Thyroid gland (tissue), 4 donors: ENCODE measurements around the gene STXBP5L. TPM values are rescaled to one million over a fixed set of nuclear protein-coding genes. Genes with fewer than 3 reads are reported as not detected.

Experiments
- DNase-seq, 2 donors: peaks; one replicate each; pipeline ENCODE4 v3.0.0-alpha.2; 2019
- H3K27ac ChIP-seq, 3 donors: fragments of 200-600 bp; sonication (generic); 1 replicate in 2 of 3; 2 replicates in 1 of 3; pipeline ENCODE4 v1.5.1; 2016 to 2019; ENCODE audit warnings: mild to moderate bottlenecking in 1 of 3, moderate library complexity in 1 of 3
- H3K27me3 ChIP-seq: fragments of 200-600 bp; sonication (generic); one replicate; pipeline ENCODE4 v1.5.1; 2019
- H3K36me3 ChIP-seq, 2 donors: fragments of 200-600 bp; sonication (generic); one replicate each; pipeline ENCODE4 v1.5.1; 2016 to 2019
- H3K4me1 ChIP-seq, 2 donors: fragments of 200-600 bp; sonication (generic); one replicate each; pipeline ENCODE4 v1.5.1; 2017 to 2019
- H3K4me3 ChIP-seq, 3 donors: fragments of 200-600 bp; sonication (generic); replicated peaks in 1 of 3; 1 replicate in 2 of 3; 2 replicates in 1 of 3; pipeline ENCODE4 v1.5.1; 2016; ENCODE audit warnings: mild to moderate bottlenecking in 1 of 3
- H3K9me3 ChIP-seq: fragments of 200-600 bp; sonication (generic); one replicate; pipeline ENCODE4 v1.5.1; 2017
- CTCF ChIP-seq, 6 experiments: fragments of 200-600 bp in 3 of 6; fragments of 450-650 bp in 3 of 6; sonication (generic) in 3 of 6; IDR thresholded peaks; one replicate each; pipeline ENCODE4 v1.5.1; 2016 to 2019; ENCODE audit warnings: antibody characterized with exemption in 6 of 6, mild to moderate bottlenecking in 2 of 6, inconsistent platforms in 1 of 6, moderate library complexity in 1 of 6
- POLR2A ChIP-seq, 2 donors: fragments of 450-650 bp; IDR thresholded peaks; one replicate each; pipeline ENCODE4 v1.6.1; 2017; ENCODE audit warnings: antibody characterized with exemption in 2 of 2, mild to moderate bottlenecking in 2 of 2, moderate library complexity in 1 of 2
- WGBS, 2 donors: methylation state at CpG; one replicate each; pipeline ENCODE4 v1.1.5; 2017; 5-methylcytosine and 5-hydroxymethylcytosine counted together
- intact Hi-C: fragments of 100-400 bp; cut with DNase I; formaldehyde crosslinking; loops from one replicate; pipeline ENCODE4 v1.15.1; 2023
- total RNA-seq, 4 donors: library from RNA; depleted of rRNA; stranded (reverse); fragments of >200 nt; gene quantifications; one replicate each; pipeline ENCODE4 v1.2.3, GENCODE V29; 2016

Gene STXBP5L
- total RNA-seq, 4 donors from 2014 or later, result 8.9 to 24.9 (median 21.9) TPM

GRCh38 chr3:121111914-121112612 lies 204.1 kb downstream of the STXBP5L start:
- 90 to 97% methylated on average over 15 of the region's 15 CpGs for WGBS, 2 donors
- no peak overlapping the region for H3K27ac ChIP-seq
- intact Hi-C loops, result no loop called here
- H3K4me3 ChIP-seq, result no peak overlapping the region
- TF ChIP-seq POLR2A (IDR thresholded peaks at IDR 0.05) (no peak), CTCF (IDR thresholded peaks at IDR 0.05) (no peak)
- no peaks in the 10 kb centered on the region for H3K9me3 ChIP-seq
- H3K27me3 ChIP-seq, result no peaks in the 10 kb centered on the region
- no peaks in the 10 kb centered on the region for H3K36me3 ChIP-seq
- no peaks in the 10 kb centered on the region for H3K4me1 ChIP-seq
- no peak for DNase-seq

GRCh38 chr3:121126033-121126706 lies 218.2 kb downstream of the STXBP5L start:
- DNase-seq, result no peak
- intact Hi-C loops, result no loop called here
- Histone ChIP-seq H3K27ac (no peak overlapping the region), H3K9me3 (no peaks in the 10 kb centered on the region), H3K36me3 (no peaks in the 10 kb centered on the region), H3K27me3 (no peaks in the 10 kb centered on the region), H3K4me1 (no peaks in the 10 kb centered on the region), H3K4me3 (no peak overlapping the region)
- 10 to 13% methylated on average over 1 of the region's 1 CpG for WGBS, 2 donors
- no peak for TF ChIP-seq CTCF (IDR thresholded peaks at IDR 0.05)
- no peak for TF ChIP-seq POLR2A (IDR thresholded peaks at IDR 0.05)

GRCh38 chr3:121126707-121127035 lies 218.7 kb downstream of the STXBP5L start:
- Histone ChIP-seq H3K9me3 (no peaks in the 10 kb centered on the region), H3K4me1 (no peaks in the 10 kb centered on the region), H3K27me3 (no peaks in the 10 kb centered on the region), H3K4me3 (no peak overlapping the region), H3K27ac (no peak overlapping the region), H3K36me3 (no peaks in the 10 kb centered on the region)
- 85 to 86% methylated on average over 2 of the region's 2 CpGs for WGBS, 2 donors
- DNase-seq, result no peak
- intact Hi-C loops, result no loop called here
- no peak for TF ChIP-seq POLR2A (IDR thresholded peaks at IDR 0.05)
- no peak for TF ChIP-seq CTCF (IDR thresholded peaks at IDR 0.05)

GRCh38 chr3:121152573-121152972 lies 244.6 kb downstream of the STXBP5L start:
- no peak overlapping the region for H3K4me3 ChIP-seq
- H3K4me1 ChIP-seq, result no peaks in the 10 kb centered on the region
- intact Hi-C loops, result no loop called here
- H3K27me3 ChIP-seq, result no peaks in the 10 kb centered on the region
- 50 to 57% methylated on average over 4 of the region's 4 CpGs for WGBS, 2 donors
- DNase-seq, result peak in 1 of 2 donors; percentile 4
- H3K27ac ChIP-seq, result no peak overlapping the region
- H3K36me3 ChIP-seq, result no peaks in the 10 kb centered on the region
- no peaks in the 10 kb centered on the region for H3K9me3 ChIP-seq
- TF ChIP-seq CTCF (IDR thresholded peaks at IDR 0.05), result peak in 3 of 6 experiments; percentile 34
- TF ChIP-seq POLR2A (IDR thresholded peaks at IDR 0.05), result no peak

GRCh38 chr3:121153851-121154250 lies 245.8 kb downstream of the STXBP5L start:
- Histone ChIP-seq H3K27ac (no peak overlapping the region), H3K9me3 (no peaks in the 10 kb centered on the region), H3K36me3 (no peaks in the 10 kb centered on the region), H3K4me3 (no peak overlapping the region), H3K4me1 (no peaks in the 10 kb centered on the region), H3K27me3 (no peaks in the 10 kb centered on the region)
- 36 to 51% methylated on average over 1 of the region's 1 CpG for WGBS, 2 donors
- no peak for DNase-seq
- intact Hi-C loops, result no loop called here
- TF ChIP-seq POLR2A (IDR thresholded peaks at IDR 0.05), result no peak
- no peak for TF ChIP-seq CTCF (IDR thresholded peaks at IDR 0.05)
